NCI-H146 treated with DMSO at 0.1 percent for 48 hours (cell line): Measurements from ENCODE around the gene PTPRE.

Source experiments
- DNase-seq: peaks from one replicate; lab custom pipeline; 2025; ENCODE audit not compliant: unreplicated experiment; lab: John Stamatoyannopoulos, UW

The PTPRE gene

DNA sequence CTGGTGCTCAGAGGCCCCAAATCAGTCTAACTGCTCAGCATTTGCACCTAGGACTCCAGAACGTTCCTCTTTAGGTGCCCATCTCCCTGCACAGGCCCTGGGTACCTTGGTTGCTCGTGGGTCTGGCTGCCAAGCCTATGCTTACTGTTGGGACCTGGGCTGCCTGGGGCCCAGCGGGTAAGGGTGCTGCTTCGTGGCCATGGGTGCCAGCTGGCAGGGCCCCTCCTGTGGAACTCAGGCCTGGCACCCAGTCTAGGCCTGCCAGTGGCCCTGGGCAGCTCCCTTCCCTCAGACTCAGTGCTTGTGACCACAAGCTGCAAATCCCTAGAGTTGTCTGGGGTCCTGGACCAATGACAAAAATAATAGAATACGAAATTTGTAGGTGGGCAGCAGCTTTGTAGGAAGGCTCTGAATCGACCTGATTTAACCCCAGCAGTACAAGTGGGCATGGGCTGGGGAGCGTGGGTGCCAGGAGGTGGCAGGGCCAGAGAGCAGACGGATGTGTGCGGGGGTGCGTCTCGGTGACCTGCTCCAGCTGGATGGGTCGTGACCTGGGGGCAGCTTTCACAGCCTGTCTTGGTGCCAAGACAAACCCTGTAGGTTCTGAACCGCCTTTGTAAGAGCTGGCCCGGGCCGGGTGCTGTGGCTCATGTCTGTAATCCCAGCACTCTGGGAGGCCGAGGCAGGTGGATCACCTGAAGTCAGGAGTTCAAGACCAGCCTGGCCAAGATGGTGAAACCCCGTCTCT is 149.6 kb downstream of the PTPRE start:
- DNase-seq = no peak

DNA sequence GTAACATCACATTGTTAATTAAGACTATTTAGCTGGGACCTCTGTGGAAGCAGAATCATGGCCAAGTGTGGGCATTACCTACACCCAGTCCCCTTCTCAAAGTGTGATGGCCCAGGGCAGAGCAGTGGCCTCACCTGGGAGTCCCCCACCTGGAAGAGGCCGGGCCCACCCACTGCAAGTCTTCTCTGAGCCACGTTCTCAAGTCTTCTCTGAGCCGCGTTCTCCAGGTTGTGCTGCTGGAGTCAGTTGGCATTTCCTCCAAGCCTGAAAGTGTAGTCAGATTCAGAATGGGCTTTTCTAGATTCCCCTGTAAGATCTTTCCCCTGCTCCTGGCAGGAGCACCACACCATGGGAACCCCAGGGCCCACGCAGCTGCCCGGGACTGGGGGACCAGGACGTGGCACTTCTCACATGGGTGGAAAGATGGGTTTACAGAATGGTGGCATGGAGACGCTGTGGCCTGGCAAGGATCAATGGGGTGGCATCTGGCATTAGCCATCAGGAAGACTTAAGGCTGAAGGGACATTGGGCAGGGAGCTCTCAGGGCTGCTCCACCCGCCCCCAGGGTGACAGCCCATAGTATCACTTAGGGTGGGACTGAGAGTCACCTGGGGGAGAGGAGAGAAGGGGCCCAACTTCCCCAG is 151.3 kb downstream of the PTPRE start:
- DNase-seq = no peak

DNA sequence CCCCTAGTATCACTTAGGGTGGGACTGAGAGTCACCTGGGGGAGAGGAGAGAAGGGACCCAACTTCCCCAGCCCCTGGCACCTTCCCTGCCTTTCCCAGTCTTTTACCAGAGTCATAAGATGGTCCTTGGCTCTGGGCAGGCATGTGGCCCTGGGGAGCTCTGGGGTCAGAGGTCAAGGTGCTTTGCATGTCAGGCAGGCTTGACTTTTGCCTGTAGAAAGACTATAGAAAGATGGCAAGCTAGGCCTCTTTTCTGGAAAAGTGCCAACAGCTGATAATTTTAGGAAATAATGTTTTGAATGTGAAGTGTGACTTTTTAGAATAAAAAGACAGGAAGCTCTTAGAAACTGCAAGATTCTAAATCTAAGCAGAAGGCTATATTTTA is 151.8 kb downstream of the PTPRE start:
- DNase-seq = no peak

DNA sequence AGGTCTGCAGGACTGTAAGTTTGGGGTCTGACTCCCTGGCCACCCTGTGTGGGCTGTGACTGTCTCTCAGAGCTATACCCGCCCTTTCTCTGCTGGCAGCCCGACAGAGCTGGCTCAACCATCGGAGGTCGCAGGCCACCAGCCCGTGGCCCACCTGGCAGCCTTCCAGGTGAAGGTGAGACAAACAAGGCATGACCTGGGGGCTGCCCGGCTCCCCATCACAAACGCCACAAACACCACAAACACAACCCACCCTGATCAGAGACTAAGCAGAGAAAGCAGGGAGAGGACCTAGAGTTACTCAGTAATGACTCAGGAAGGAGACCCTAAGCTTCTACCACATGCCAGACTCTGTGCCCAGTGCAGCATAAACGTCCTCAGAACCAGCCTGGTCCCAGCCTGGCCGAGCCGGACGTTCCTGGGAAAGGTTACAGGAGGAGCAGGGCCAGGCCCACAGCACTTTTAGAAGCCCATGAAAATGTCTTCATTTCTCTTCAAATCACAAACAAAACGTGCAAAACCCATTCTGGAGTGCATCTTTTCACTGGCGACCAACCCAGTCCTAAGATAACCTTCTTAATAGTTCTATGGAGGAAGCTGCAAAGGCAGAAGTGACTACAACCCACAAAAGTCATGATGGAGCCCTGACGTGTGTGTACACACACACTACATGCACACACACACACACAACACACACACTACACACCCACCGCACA is 152.5 kb downstream of the PTPRE start:
- no peak for DNase-seq

DNA sequence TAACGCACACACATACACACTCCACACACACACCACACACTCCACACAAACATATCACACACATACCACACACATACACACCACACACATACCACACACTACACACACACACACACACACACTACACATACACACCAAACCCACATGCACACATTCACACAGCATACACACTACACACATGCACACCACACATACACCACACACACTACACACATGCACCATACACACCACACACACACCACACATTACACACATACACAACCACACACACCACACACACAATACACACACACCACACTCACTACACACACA is 153.0 kb downstream of the PTPRE start:
- no peak for DNase-seq

DNA sequence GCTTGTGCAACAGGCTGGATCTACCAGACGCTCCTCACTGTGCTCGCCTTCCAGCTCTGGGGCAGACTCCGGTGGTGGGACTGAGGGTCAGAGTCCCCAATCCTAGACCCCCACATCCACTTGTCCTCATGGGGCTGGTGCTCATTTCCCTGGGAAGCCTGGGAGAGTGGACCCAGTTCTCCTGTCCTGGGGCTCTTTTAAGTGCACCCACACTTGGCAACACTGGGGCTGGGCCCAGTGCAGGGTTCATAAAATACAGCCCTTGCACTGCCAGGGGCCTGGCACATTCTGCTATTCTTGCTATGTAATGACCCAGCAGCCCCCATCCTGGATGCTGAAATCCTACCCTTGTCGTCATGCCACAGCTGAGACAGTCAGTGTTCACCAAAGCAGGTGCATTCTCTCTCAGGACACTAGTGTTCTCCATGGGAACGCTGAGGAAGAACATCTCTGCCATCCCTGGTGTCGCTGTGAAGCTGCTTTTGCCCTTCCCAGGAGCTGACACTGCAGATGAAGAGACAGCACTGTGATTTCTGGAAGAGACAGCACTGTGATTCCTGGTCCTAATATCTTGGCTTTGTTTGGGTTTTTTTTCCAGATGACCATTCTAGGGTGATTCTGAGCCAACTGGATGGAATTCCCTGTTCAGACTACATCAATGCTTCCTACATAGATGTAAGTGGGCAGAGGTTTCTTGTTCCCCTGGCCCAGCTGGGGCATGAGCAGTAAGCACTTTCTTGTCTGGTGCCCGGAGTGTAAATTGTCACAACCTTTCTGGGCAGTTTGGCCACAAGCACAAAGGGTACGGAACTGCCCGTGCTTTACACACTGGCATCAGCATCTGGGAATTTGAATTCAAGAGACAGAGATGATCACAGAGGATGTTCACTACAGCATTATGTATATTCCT is 153.7 kb downstream of the PTPRE start:
- no peak for DNase-seq

DNA sequence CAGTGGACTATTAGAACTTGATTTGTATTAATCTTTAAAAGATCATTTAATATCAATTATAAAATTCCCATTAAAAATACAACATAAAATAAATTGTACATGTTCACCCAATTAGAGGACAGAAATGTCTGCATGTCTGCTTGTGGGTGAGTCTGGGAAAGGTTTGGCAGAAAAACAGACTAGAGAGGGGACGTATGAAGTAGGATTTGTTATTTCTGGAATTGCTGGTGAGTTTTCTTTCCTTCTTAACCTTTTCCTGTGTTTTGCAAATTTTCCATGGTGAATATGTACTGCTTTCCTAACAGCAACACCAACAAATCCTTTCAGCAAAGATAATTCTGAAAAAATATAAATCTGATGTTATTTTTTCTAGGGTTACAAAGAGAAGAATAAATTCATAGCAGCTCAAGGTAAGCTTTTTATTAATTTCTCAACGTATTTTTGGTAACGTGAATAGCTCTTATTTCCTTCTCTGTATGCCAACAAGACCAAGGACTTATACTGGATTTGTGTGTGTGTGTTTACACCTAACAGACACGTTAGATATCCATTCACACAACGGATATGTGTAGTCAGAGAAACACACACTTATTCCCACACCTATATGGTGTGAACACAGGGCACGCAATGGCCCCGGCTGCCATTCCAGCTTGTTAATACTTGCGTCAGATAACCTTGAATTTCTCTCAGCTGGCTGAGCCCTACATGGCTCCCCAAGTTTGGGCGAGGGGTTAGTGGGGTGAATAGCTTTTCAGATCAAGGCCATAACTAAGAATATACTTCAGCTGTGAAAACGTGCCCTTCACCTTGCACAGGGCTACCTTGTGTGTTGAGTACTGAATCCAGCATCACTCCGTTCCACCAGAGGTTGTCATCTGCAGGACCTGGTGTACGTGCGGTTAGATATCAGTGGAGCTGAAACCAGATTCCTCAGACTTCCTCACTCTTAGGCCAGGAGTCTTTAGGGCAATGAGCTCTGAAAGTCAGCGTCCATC is 154.7 kb downstream of the PTPRE start:
- DNase-seq = no peak

DNA sequence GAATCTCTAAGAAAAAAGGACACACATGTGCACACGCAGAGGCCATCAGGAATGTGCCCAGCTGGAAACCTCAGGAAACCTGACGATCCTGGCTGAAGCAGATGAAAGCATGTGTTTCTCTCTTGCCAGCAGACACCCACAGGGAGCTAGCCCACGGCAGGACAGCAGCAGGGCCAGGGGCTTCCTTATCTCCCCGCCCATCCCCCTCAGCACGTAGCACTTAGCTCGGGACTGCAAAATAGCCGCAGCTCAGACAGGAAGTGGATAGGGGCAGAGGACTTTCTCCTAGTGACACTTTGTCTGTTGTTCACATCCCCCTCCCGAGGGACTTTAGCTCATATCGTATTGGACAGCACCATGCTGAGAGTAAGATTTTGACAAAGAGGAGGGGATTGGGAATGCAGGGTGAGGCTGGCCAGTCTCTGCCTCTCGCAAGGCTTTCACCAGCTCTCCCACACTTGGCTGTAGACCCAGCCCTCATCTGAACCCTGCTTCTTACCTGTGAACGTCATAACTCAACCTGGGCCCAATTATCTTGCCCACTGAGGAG is 155.5 kb downstream of the PTPRE start:
- no peak for DNase-seq

DNA sequence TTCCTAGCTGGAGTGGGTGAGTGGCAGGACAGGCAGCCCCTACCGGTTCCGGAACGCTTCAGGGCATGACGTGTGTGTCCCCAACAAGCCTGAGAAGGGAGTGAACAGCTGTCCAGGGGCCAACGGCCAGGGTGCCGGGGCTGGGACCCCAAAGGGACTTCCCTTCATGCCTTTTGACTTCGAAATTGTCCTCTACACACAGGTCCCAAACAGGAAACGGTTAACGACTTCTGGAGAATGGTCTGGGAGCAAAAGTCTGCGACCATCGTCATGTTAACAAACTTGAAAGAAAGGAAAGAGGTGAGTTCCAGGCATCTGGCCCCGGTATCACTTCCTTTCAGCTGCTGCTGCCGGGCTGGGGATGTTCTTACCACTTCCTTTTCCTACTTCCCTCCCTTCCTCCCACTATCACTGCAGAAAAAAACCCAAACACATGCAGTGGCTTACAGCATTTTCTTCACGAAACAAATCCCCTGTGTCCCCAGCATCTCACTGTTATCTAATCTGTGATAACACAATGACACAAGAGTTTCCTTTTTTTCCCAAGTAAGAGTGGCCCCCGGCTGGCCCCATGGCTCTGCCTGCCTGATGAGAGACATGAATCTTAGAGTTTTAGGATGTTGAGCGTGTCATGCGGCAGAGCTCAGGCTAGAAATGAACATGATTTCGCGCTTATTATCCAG is 156.1 kb downstream of the PTPRE start:
- DNase-seq = no peak

DNA sequence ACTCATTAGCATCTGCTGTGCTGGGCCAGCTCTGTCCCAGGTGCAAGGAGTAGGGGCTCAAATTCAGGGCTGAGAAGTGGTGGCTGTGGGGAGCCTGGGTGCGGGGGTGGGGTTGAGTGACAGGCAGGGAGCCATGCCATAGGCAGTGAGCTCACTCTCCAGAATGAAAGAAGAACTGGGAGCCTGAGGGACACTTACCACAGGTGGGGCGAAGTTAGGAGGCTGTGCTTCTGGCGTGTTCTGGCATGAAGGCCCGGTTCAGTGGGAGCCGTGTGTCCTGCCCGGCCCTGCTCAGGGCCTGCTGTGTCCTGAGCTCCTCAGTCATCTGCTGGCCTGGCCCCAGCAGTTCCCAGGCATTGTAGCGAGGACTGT is 156.8 kb downstream of the PTPRE start:
- no peak for DNase-seq

DNA sequence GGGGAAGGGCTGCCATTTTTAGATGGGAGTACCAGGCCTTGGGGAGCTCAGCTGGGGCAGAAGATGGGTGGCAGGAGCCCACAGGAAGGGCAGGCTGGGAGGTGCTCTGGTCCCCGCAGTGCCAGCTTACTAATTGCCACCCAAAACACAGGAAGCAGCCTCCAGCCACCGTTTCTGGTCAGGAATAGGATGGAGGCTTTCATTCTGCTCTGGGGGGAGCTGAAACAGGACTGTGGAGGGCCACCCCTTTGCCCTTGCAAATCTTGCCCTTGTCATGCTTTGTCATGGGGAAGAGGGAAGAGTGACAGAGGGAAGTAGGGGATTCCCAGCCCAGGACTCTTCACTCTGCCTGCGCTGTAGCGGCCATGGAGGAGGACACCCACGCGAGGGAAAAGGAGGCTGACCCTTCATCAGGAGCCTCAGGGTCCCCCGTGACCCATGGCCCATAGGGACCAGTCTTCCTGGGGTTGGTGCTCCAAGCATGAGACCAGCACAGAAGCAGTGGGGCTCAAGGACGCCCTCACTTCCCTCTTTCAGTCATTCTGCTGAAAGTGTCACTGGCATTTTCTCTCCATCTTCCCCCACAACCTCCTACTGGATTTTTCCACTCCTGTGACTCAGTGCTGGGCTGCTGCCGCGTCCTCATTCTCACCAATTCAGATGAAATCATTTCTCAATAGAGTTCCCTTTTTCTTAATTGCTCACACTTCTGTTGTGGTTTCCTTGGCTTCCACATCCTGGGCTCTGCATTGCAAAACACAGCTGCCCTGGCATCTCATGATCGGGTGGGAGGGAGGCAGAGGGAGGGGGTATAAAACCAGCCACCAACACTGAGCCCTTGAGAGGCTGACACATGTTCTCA is 157.4 kb downstream of the PTPRE start:
- DNase-seq = no peak

DNA sequence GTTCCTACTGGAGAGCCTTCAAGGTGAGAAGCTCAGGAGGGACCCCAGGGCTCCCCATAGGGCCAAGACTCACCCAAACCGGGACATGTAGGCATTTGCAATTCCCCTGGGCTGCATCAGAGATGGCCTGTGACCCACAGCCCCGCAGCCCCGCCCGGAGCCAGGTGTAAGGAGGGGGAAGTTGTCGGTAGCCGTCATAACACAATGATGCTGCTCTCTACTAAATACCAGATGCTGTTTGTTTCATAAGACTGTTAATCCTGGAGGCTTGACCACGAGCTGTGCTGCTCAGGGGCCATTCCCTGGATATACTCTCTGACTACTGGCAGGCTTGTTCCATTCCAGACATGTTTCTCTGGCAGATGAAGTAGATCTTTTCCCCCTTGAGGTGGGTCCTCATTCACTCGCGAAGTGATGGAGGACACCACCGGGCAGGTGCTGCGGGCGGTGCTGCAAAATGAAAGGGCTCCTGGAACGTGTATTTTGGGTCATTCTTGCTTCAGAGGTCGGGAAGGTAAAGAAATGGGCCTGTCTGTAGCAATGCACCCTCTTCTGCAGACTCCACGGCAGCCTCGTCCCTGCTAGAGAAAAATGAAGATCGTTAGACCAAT is 158.2 kb downstream of the PTPRE start:
- no peak for DNase-seq

DNA sequence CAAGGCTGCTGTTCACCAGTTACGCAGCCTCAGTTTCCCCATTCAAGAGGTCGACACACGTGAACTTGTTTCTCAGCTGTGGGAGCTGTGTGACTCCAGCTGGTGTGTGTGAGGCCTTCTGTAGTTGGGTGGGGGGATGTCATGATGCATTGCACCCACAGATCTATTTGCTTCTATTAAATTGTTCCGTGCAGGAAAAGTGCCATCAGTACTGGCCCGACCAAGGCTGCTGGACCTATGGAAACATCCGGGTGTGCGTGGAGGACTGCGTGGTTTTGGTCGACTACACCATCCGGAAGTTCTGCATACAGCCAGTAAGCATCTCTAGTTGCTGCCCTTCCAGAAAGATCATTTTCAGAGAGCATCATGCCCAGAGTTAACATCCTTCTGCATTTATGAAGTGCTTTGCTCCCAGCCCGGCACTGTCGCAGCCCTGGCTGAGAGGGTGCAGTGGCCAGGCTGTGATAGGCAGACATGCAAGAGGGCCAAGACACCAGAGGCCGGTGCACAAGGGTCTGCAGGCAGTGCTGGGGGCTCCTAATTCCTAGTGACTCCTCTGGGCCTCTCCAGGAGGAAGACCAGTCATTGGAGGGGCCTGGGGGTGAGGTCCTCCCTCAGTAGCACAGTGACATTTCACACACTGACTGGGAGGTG is 159.1 kb downstream of the PTPRE start:
- DNase-seq = no peak

DNA sequence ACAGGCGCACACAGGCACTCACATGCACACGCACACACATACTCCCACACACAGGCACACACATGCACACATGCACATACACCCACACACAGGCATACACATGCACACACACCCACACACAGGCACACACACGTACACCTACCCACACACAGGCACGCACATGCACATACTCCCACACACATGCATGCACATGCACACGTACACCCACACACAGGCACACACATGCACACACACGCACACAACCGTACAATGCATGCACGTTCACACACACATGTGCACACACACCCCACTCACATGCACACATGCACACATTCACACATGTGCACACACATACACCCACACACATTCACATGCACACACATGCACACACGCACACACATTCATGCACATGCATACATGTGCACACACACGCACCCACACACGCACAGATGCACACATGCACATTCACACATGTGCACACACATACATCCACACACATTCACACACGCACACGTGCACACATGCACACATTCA is 160.0 kb downstream of the PTPRE start:
- no peak for DNase-seq

DNA sequence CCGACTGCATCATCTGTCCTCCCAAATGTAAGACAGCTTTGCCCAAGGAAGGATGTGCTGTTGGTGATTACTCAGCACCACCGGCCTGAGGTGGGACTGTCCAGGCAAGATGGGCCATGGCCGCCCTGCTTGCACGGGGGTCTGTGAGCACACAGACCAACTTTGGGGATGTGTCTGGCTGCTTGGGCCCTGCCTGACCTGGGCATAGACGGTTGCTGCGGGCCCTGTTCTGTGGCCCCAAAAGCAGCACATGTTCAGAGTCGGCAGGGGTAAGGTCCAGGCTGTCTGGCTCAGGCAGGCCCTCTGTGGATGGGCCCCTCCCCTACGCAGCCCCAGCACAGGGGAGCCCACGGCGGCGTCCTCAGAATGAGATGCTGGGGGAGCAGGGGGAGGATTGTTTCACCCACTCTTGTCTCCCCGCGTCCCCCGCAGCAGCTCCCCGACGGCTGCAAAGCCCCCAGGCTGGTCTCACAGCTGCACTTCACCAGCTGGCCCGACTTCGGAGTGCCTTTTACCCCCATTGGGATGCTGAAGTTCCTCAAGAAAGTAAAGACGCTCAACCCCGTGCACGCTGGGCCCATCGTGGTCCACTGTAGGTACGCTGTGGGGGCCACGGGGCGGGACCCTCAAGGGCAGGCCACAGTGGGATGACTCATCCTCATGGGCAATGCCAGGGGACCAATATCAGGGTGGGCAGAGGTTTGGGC is 160.9 kb downstream of the PTPRE start:
- no peak for DNase-seq

DNA sequence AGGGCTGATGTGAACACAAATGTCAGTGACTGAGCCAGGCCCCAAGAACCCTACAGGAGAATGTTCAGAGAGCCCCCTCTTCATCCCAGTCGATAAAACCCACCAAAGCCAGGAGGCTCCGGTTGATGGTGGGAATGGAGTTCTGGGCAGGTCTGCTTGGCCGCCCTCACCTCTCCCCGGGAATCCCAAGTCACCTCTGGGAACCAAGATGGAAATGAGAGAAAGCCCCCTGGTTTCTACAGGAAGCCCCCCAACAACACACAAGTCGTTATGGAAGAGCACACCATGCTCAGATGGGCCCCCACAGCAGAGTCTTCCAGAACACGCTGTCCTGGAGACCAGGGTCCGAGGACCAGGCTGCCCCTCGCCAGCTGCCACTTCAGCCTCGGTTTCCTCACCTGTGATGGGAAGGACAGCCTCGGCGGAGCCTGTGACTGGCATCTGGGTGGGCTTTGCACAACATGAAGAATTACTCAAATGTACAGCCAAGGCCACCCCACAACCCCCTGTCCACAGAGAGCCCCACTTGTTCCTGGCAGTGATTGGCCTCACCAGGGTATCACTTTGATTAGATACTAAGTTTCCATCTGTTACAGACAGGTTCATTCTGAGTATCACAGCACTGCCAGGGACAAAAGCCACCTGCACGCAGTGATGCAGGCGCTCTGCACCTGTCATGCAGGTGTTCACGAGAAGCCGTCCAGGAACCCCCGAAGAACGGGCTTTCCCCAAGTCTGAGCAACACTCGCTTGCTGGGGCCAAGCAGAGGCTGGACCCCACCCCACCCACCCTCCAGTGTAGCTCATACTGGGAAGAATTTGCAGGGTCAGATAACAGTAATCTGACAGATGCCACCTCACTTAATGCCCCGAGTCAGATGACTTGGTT is 161.7 kb downstream of the PTPRE start:
- DNase-seq = no peak
